Breast epithelium (tissue), 3 donors: ENCODE measurements around the gene ARL5A.

Experiments used
- CTCF ChIP-seq, 3 donors: fragments of 450-650 bp; IDR thresholded peaks; one replicate each; pipeline ENCODE4 v1.5.1; 2016 to 2017; ENCODE audit warnings: antibody characterized with exemption in 3 of 3, mild to moderate bottlenecking in 3 of 3, moderate library complexity in 3 of 3
- POLR2A ChIP-seq: fragments of 450-650 bp; IDR thresholded peaks from one replicate; pipeline ENCODE4 v1.6.1; 2016; ENCODE audit warnings: antibody characterized with exemption, mild to moderate bottlenecking, moderate library complexity
- POLR2AphosphoS5 ChIP-seq, 3 donors: sonication (generic); formaldehyde crosslinking; IDR thresholded peaks; one replicate each; pipeline ENCODE4 v1.6.1; 2017; ENCODE audit warnings: antibody characterized with exemption in 3 of 3

GRCh38 chr2:151783133-151783520, 45.1 kb downstream of the ARL5A start:
- no peak for TF ChIP-seq POLR2AphosphoS5 (IDR thresholded peaks at IDR 0.05)
- TF ChIP-seq CTCF (IDR thresholded peaks at IDR 0.05): no peak
- TF ChIP-seq POLR2A: no peak
